HG02642 (cell line): Measurements from ENCODE around the gene SNRPA1.
A peak's percentile ranks its signal among the peaks of the same experiment; 100 is the strongest.
"Not testable (repeated sequence)": the region's sequence is repeated elsewhere in the genome, so short reads cannot be mapped to it uniquely, and the experiment has no call there.

Experiments used
- ATAC-seq: cut with Tn5 transposase; IDR thresholded peaks from one replicate; pipeline ENCODE4 v1.9.1; 2021; ENCODE audit warnings: mild to moderate bottlenecking; ENCODE audit not compliant: unreplicated experiment, poor library complexity

The SNRPA1 gene

GRCh38 chr15:101294731-101295606 is at the start of gene SNRPA1:
Gene SNRPA1 (minus strand): TSS chr15:101295248. CDS start chr15:101295178, 70 bp downstream.
- peak; percentile 84 for ATAC-seq

- no peak for ATAC-seq
Measured at GRCh38 chr15:101342056-101342455, 47.0 kb upstream of the SNRPA1 start.

- no peak for ATAC-seq
Measured at GRCh38 chr15:101338502-101339057, 43.5 kb upstream of the SNRPA1 start.

- ATAC-seq = no peak
Measured at GRCh38 chr15:101337976-101338375, 42.9 kb upstream of the SNRPA1 start.

GRCh38 chr15:101333907-101334789 is 39.1 kb upstream of the SNRPA1 start:
- ATAC-seq = not testable (repeated sequence)

- no peak for ATAC-seq
Measured at GRCh38 chr15:101332061-101332467, 37.0 kb upstream of the SNRPA1 start.

- ATAC-seq = no peak
Measured at GRCh38 chr15:101329867-101330380, 34.9 kb upstream of the SNRPA1 start.

- no peak for ATAC-seq
Measured at GRCh38 chr15:101329309-101329863, 34.3 kb upstream of the SNRPA1 start.

- no peak for ATAC-seq
Measured at GRCh38 chr15:101328001-101328400, 33.0 kb upstream of the SNRPA1 start.

- ATAC-seq = no peak
Measured at GRCh38 chr15:101327147-101327740, 32.2 kb upstream of the SNRPA1 start.

GRCh38 chr15:101326462-101327146 is 31.6 kb upstream of the SNRPA1 start:
- no peak for ATAC-seq

GRCh38 chr15:101326026-101326315 is 30.9 kb upstream of the SNRPA1 start:
- no peak for ATAC-seq

GRCh38 chr15:101325263-101326025 is 30.4 kb upstream of the SNRPA1 start:
- ATAC-seq = no peak

GRCh38 chr15:101324524-101325177 is 29.6 kb upstream of the SNRPA1 start:
- ATAC-seq = no peak

- ATAC-seq = no peak
Measured at GRCh38 chr15:101323793-101324523, 28.9 kb upstream of the SNRPA1 start.

- ATAC-seq = no peak
Measured at GRCh38 chr15:101322854-101323477, 27.9 kb upstream of the SNRPA1 start.

- no peak for ATAC-seq
Measured at GRCh38 chr15:101322016-101322695, 27.1 kb upstream of the SNRPA1 start.
